HepG2 (cell line): ENCODE data around the gene BTG1. TPM values are rescaled to one million over a fixed set of nuclear protein-coding genes. Genes with fewer than 3 reads are reported as not detected.

ENCODE experiments used
- ATAC-seq: fragments of 200-7000 bp; cut with Tn5 transposase; 3 replicates; pipeline ENCODE4 v1.9.1; 2020; ENCODE audit warnings: mild to moderate bottlenecking, moderate library complexity
- BruUV-seq: library from RNA; stranded (reverse); fragments of 400-500 nt; replicated peaks from 2 replicates; lab custom pipeline; 2021; lab: Mats Ljungman, UMichigan
- CTCF ChIA-PET: fragments of 300-600 bp; formaldehyde crosslinking; extraction: SDS; loops from one replicate; lab custom pipeline; 2021; ENCODE audit warnings: low total read pairs, inconsistent platforms, low intra/inter-chr PET ratio; lab: Yijun Ruan, JAX
- POLR2A ChIA-PET: fragments of 350-600 bp; sonication (Branson Sonifier 250); formaldehyde crosslinking; loops from one replicate; lab custom pipeline; 2020; ENCODE audit warnings: antibody characterized with exemption, inconsistent platforms; lab: Yijun Ruan, JAX
- DNase-seq: peaks from one replicate; pipeline ENCODE4 v3.0.0-alpha.2; 2015; ENCODE audit warnings: low spot score
- FAIRE-seq: peaks from 3 replicates; lab custom pipeline; 2011; peaks lifted over from hg19 to GRCh38; lab: Jason Lieb, UNC
- H2AFZ ChIP-seq: one replicate; pipeline ENCODE4 v1.6.1; 2011; ENCODE audit warnings: low read length, inconsistent platforms
- H3K27ac ChIP-seq: fragments of 300-600 bp; 3 replicates; pipeline ENCODE4 v1.8.0; 2011; ENCODE audit warnings: mixed run types, mild to moderate bottlenecking, mixed read lengths, low read length, inconsistent platforms; ENCODE audit not compliant: insufficient read depth; ENCODE audit errors: extremely low read length
- H3K27me3 ChIP-seq, 2 experiments: fragments of 200-600 bp in 1 of 2; 2 replicates in 1 of 2; 3 replicates in 1 of 2; pipeline versions ENCODE4 v1.6.0 to v1.8.0; 2011; ENCODE audit warnings: low read length in 2 of 2, mild to moderate bottlenecking in 2 of 2, moderate library complexity in 2 of 2, inconsistent platforms in 1 of 2; ENCODE audit not compliant: insufficient read depth in 2 of 2, control insufficient read depth in 1 of 2
- H3K36me3 ChIP-seq, 2 experiments: fragments of 200-600 bp in 1 of 2; replicated peaks in 1 of 2; 2 replicates in 1 of 2; 3 replicates in 1 of 2; pipeline versions ENCODE4 v1.5.1 to v1.8.0; 2011; ENCODE audit warnings: low read length in 2 of 2, inconsistent platforms in 1 of 2; ENCODE audit not compliant: insufficient read depth in 2 of 2, control insufficient read depth in 1 of 2
- H3K4me1 ChIP-seq: 2 replicates; pipeline ENCODE4 v1.5.1; 2012; ENCODE audit warnings: low read length, inconsistent platforms; ENCODE audit not compliant: insufficient read depth
- H3K4me2 ChIP-seq: 2 replicates; pipeline ENCODE4 v1.6.0; 2011; ENCODE audit warnings: low read depth, low read length, inconsistent platforms
- H3K4me3 ChIP-seq, 3 experiments: fragments of 200-600 bp in 1 of 3; sonication (generic), shearing (Covaris generic) in 1 of 3; replicated peaks in 1 of 3; 2 replicates each; pipeline ENCODE4 v1.5.1; 2011 to 2016; ENCODE audit warnings: low read length in 3 of 3, inconsistent platforms in 2 of 3, low read depth in 2 of 3, mild to moderate bottlenecking in 2 of 3, control low read depth in 1 of 3, mixed read lengths in 1 of 3; ENCODE audit not compliant: insufficient read depth in 1 of 3
- H3K79me2 ChIP-seq: one replicate; pipeline ENCODE4 v1.6.1; 2011; ENCODE audit warnings: low read length, inconsistent platforms; ENCODE audit not compliant: insufficient read depth
- H3K9ac ChIP-seq: 2 replicates; pipeline ENCODE4 v1.6.0; 2011; ENCODE audit warnings: mild to moderate bottlenecking, low read depth, low read length, inconsistent platforms; ENCODE audit not compliant: insufficient read depth
- H3K9me3 ChIP-seq: 2 replicates; pipeline ENCODE4 v1.5.1; 2012; ENCODE audit warnings: mild to moderate bottlenecking, low read length
- H4K20me1 ChIP-seq: 2 replicates; pipeline ENCODE4 v1.6.0; 2011; ENCODE audit warnings: inconsistent platforms, mild to moderate bottlenecking, low read length, moderate library complexity; ENCODE audit not compliant: insufficient read depth
- BORCS8-MEF2B ChIP-seq: sonication (generic); formaldehyde crosslinking; IDR thresholded peaks from 2 replicates; pipeline ENCODE4 v1.8.0; 2022; ENCODE audit warnings: mild to moderate bottlenecking, missing genetic modification reagents
- FOXK2 ChIP-seq: fragments of 450-650 bp; IDR thresholded peaks from 2 replicates; pipeline ENCODE4 v1.6.1; 2016
- GATAD1 ChIP-seq: IDR thresholded peaks from 2 replicates; pipeline ENCODE4 v1.6.1; 2016; ENCODE audit warnings: missing genetic modification reagents, missing compliant biosample characterization
- HDAC1 ChIP-seq: sonication (generic); formaldehyde crosslinking; IDR thresholded peaks from 2 replicates; pipeline ENCODE4 v1.5.1; 2020; ENCODE audit warnings: mild to moderate bottlenecking, missing genetic modification reagents
- MAFG ChIP-seq: sonication (generic); formaldehyde crosslinking; IDR thresholded peaks from 2 replicates; pipeline ENCODE4 v1.5.1; 2020; ENCODE audit warnings: mild to moderate bottlenecking, missing genetic modification reagents
- NRL ChIP-seq: sonication (generic); formaldehyde crosslinking; IDR thresholded peaks from 2 replicates; pipeline ENCODE4 v1.5.0; 2020; ENCODE audit warnings: missing genetic modification reagents, mild to moderate bottlenecking, moderate library complexity, borderline replicate concordance
- PBX3 ChIP-seq: sonication (generic); formaldehyde crosslinking; IDR thresholded peaks from 2 replicates; pipeline ENCODE4 v1.8.1; 2023; ENCODE audit warnings: missing genetic modification reagents, inconsistent platforms, borderline replicate concordance
- POLR2AphosphoS2 ChIP-seq: IDR thresholded peaks from 2 replicates; pipeline ENCODE4 v1.6.1; 2011; ENCODE audit warnings: low read depth, low read length, improper control_type of control experiment
- RNF2 ChIP-seq: fragments of 450-650 bp; conservative IDR thresholded peaks from 2 replicates; pipeline ENCODE4 v1.6.1; 2016; ENCODE audit warnings: low read depth
- SOX5 ChIP-seq: IDR thresholded peaks from 2 replicates; pipeline ENCODE4 v1.6.1; 2016; ENCODE audit warnings: borderline replicate concordance
- SP1 ChIP-seq, 2 experiments: fragments of 450-650 bp in 1 of 2; sonication (generic) in 1 of 2; formaldehyde crosslinking in 1 of 2; IDR thresholded peaks; 2 replicates each; pipeline versions ENCODE4 v1.4.0 to v1.6.1; 2016 to 2020; ENCODE audit warnings: missing genetic modification reagents in 1 of 2
- TARDBP ChIP-seq: sonication (generic); formaldehyde crosslinking; IDR thresholded peaks from 2 replicates; pipeline ENCODE4 v1.8.0; 2022; ENCODE audit warnings: mild to moderate bottlenecking, missing genetic modification reagents
- ZNF660 ChIP-seq: sonication (generic); formaldehyde crosslinking; IDR thresholded peaks from 2 replicates; pipeline ENCODE4 v1.5.1; 2020; ENCODE audit warnings: mild to moderate bottlenecking, low read depth, missing genetic modification reagents, borderline replicate concordance
- ZNF674 ChIP-seq: sonication (generic); formaldehyde crosslinking; IDR thresholded peaks from 2 replicates; pipeline ENCODE4 v1.5.0; 2020; ENCODE audit warnings: low read depth, mild to moderate bottlenecking, missing genetic modification reagents
- ZNF777 ChIP-seq: sonication (generic); formaldehyde crosslinking; IDR thresholded peaks from 2 replicates; pipeline ENCODE4 v1.4.0; 2020; ENCODE audit warnings: missing genetic modification reagents
- ZNF780A ChIP-seq: sonication (generic); formaldehyde crosslinking; IDR thresholded peaks from 2 replicates; pipeline ENCODE4 v1.8.0; 2022; ENCODE audit warnings: mild to moderate bottlenecking, missing genetic modification reagents, moderate library complexity
- ZNF83 ChIP-seq: sonication (generic); formaldehyde crosslinking; IDR thresholded peaks from 2 replicates; pipeline ENCODE4 v1.4.0; 2020; ENCODE audit warnings: missing genetic modification reagents, mild to moderate bottlenecking, borderline replicate concordance
- ZSCAN20 ChIP-seq: sonication (generic); formaldehyde crosslinking; IDR thresholded peaks from 2 replicates; pipeline ENCODE4 v1.4.0; 2020; ENCODE audit warnings: missing genetic modification reagents, mild to moderate bottlenecking, borderline replicate concordance
- WGBS: methylation state at CpG from one replicate; pipeline ENCODE4 v1.1.6; 2017; ENCODE audit warnings: low lambda C conversion rate; 5-methylcytosine and 5-hydroxymethylcytosine counted together
- in situ Hi-C: cut with HindIII; loops from 2 replicates; pipeline ENCODE4 v1.10.0; 2017; ENCODE audit warnings: low pct_unique_long_range_greater_than_20kb; ENCODE audit not compliant: extremely low pct_ligation_motif_present
- intact Hi-C: fragments of 100-400 bp; cut with micrococcal nuclease; formaldehyde crosslinking; loops from one replicate; pipeline ENCODE4 v1.10.0; 2022; ENCODE audit not compliant: unreplicated experiment
- polyA plus RNA-seq, 8 experiments: library from polyadenylated mRNA; depleted of rRNA in 3 of 8; stranded (reverse) in 7 of 8; unstranded in 1 of 8; fragments of >200 nt; fragmentation: Illumina TruSeq in 4 of 8; extraction: Trizol in 4 of 8; gene quantifications; 2 replicates each; pipeline versions ENCODE4 v1.2.1 to v1.2.3, GENCODE V29; 2011 to 2016; ENCODE audit warnings: low read depth in 4 of 8, missing spikeins in 1 of 8, mixed read lengths in 1 of 8; ENCODE audit not compliant: insufficient read depth in 1 of 8
- total RNA-seq, 5 experiments: library from RNA; depleted of rRNA; stranded (reverse); fragments of >200 nt; fragmentation: Illumina TruSeq; extraction: Trizol; gene quantifications; 2 replicates each; pipeline ENCODE4 v1.2.3, GENCODE V29; 2016; ENCODE audit warnings: low read depth in 1 of 5

The BTG1 gene
- total and polyA plus RNA-seq, 2 of the 13 experiments (the other 11 are each of a cell fraction or from before 2014, with no cell fraction given): 7.5 to 16.7 TPM

GRCh38 chr12:92132288-92132687, 13.4 kb downstream of the BTG1 start:
- no peak overlapping the region for H3K9ac ChIP-seq
- no peaks in the 10 kb centered on the region for H3K9me3 ChIP-seq
- H4K20me1 ChIP-seq: peaks cover 8% of the 10 kb centered on the region
- BruUV-seq: no TSS peak
- ChIA-PET CTCF (no interaction called here), POLR2A (no interaction called here)
- 100% methylated on average over 1 of the region's 1 CpG for WGBS
- ATAC-seq (no peak), DNase-seq (no peak), FAIRE-seq (no peak)
- peaks cover 15% of the 10 kb centered on the region for H3K4me1 ChIP-seq
- in situ Hi-C loops (no loop called here), intact Hi-C loops (no loop called here)
- H3K27ac ChIP-seq: no peak overlapping the region
- peaks cover 9% of the 10 kb centered on the region for H3K79me2 ChIP-seq
- H2AFZ ChIP-seq: no peak overlapping the region
- no peak overlapping the region for H3K4me3 ChIP-seq
- no peaks in the 10 kb centered on the region for H3K36me3 ChIP-seq
- H3K4me2 ChIP-seq: no peak overlapping the region
- H3K27me3 ChIP-seq: no peaks in the 10 kb centered on the region
- no peak for TF ChIP-seq BORCS8-MEF2B (CRISPR knock-in tag)
- no peak for TF ChIP-seq ZNF660 (CRISPR knock-in tag)
- TF ChIP-seq MAFG: no peak
- TF ChIP-seq ZNF780A (CRISPR knock-in tag): no peak
- no peak for TF ChIP-seq ZNF83 (CRISPR knock-in tag)
- no peak for TF ChIP-seq ZSCAN20 (CRISPR knock-in tag)
- no peak for TF ChIP-seq POLR2AphosphoS2
- TF ChIP-seq ZNF674 (CRISPR knock-in tag): no peak
- TF ChIP-seq SOX5: no peak
- TF ChIP-seq GATAD1 (CRISPR knock-in tag): no peak
- TF ChIP-seq NRL (CRISPR knock-in tag): no peak
- no peak for TF ChIP-seq FOXK2
- TF ChIP-seq PBX3 (CRISPR knock-in tag): no peak
- TF ChIP-seq HDAC1 (CRISPR knock-in tag): no peak
- TF ChIP-seq TARDBP (CRISPR knock-in tag): no peak
- no peak for TF ChIP-seq SP1 (IDR thresholded peaks at IDR 0.05)
- no peak for TF ChIP-seq SP1 (CRISPR knock-in tag; IDR thresholded peaks at IDR 0.05)
- no peak for TF ChIP-seq ZNF777 (CRISPR knock-in tag)
- TF ChIP-seq RNF2: no peak
